Fibroblast of the aortic adventitia (primary cell): ENCODE results near the gene GREB1. TPM values are rescaled to one million over a fixed set of nuclear protein-coding genes. Genes with fewer than 3 reads are reported as not detected.
A peak's percentile ranks its signal among the peaks of the same experiment; 100 is the strongest.

Source experiments
- DNase-seq: peaks from one replicate; pipeline ENCODE4 v3.0.0-alpha.2; 2010; ENCODE audit warnings: low read depth
- H3K4me3 ChIP-seq: 2 replicates; pipeline ENCODE4 v1.5.1; 2011; ENCODE audit warnings: low read depth, mild to moderate bottlenecking, control low read depth, low read length, moderate library complexity
- CTCF ChIP-seq: IDR thresholded peaks from 2 replicates; pipeline ENCODE4 v1.5.1; 2011; ENCODE audit warnings: mild to moderate bottlenecking, low read length, control low read depth, inconsistent platforms; ENCODE audit not compliant: insufficient read depth
- total RNA-seq: library from RNA; depleted of rRNA; stranded (reverse); fragments of >200 nt; gene quantifications from 2 replicates; pipeline ENCODE4 v1.2.3, GENCODE V29; 2012; ENCODE audit warnings: low replicate concordance

Gene GREB1
- total RNA-seq, 1 donor, result under 0.01 TPM

GRCh38 chr2:11588228-11589110 is 54.6 kb downstream of the GREB1 start:
- H3K4me3 ChIP-seq, result no peak overlapping the region
- no peak for TF ChIP-seq CTCF

GRCh38 chr2:11589316-11589940 is 55.6 kb downstream of the GREB1 start:
- no peak overlapping the region for H3K4me3 ChIP-seq
- no peak for DNase-seq
- peak; percentile 5 for TF ChIP-seq CTCF

More at GRCh38 chr2:11588228-11589110, 54.6 kb downstream of the GREB1 start:
- no peak for DNase-seq

- no peak overlapping the region for H3K4me3 ChIP-seq
- no peak for DNase-seq
- TF ChIP-seq CTCF, result no peak
Measured at GRCh38 chr2:11590193-11590592, 56.3 kb downstream of the GREB1 start.

- H3K4me3 ChIP-seq, result no peak overlapping the region
- TF ChIP-seq CTCF, result no peak
- no peak for DNase-seq
Measured at GRCh38 chr2:11591091-11591490, 57.2 kb downstream of the GREB1 start.

GRCh38 chr2:11592671-11593574 is 59.1 kb downstream of the GREB1 start:
- no peak for DNase-seq
- TF ChIP-seq CTCF, result no peak
- no peak overlapping the region for H3K4me3 ChIP-seq

GRCh38 chr2:11596801-11597200 is 63.0 kb downstream of the GREB1 start:
- no peak for TF ChIP-seq CTCF
- no peak for DNase-seq
- H3K4me3 ChIP-seq, result no peak overlapping the region
